Measurements from ENCODE around the gene CBS.

The CBS gene

GRCh38 chr21:43004926-43005325, 70.7 kb downstream of the CBS start:
- TF ChIP-seq CTCF (IDR thresholded peaks at IDR 0.05; ENCODE audit: control extremely low read depth, extremely low read depth, low read depth, missing control alignments) = no peak
- ChIA-PET POLR2A (no interaction called here), CTCF (no interaction called here)
- DNase-seq (ENCODE audit: extremely low spot score) = no peak
